ENCODE data around the gene PTCH1.
A peak's percentile ranks its signal among the peaks of the same experiment; 100 is the strongest.

The PTCH1 gene

DNA sequence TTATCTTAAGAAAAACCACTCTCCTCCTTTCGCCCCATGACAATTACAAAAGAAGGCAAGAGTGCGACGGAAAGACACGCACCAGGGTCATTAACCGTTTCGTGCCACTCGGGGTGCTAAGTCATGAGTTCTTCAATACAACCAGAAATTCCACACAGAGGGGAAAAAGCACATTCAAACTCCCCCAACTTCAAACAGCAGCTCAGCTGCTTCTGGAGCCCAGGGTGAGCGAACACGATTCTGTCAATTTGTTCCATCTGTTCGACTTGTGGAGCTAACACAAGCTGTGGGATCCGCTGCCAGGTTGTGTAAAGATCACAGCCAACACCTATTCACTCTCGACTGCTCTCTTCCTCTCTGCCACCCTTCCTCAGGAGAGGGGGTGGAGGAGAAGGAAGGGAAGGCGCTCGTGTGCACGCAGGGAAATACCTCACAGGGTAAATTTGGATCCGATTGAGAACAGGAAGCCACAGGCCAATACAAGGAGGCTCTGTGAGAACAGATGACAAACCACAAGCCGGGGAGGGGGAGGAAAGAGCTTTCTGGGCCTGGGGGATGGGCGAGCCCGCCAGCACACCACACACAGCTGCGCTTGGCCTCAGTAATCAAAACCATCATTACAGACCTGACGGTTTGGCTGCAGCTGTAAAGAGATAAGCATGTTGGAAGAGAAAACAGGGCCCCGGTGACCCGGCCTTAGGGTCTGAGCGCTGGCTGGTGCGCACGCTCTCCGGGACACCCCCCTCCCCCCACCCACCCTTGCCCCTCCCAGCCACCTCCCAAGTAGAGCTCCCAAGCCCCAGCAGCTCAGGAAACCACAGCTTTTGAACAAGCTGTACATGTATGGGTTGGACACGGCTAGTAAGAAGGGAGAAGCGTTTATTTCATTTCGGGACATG, 54.3 kb downstream of the PTCH1 start:
- peak; percentile 97 for DNase-seq

- no peak for DNase-seq
These were observed 55.1 kb downstream of the PTCH1 start for GRCh38 chr9:95461448-95462248.

DNA sequence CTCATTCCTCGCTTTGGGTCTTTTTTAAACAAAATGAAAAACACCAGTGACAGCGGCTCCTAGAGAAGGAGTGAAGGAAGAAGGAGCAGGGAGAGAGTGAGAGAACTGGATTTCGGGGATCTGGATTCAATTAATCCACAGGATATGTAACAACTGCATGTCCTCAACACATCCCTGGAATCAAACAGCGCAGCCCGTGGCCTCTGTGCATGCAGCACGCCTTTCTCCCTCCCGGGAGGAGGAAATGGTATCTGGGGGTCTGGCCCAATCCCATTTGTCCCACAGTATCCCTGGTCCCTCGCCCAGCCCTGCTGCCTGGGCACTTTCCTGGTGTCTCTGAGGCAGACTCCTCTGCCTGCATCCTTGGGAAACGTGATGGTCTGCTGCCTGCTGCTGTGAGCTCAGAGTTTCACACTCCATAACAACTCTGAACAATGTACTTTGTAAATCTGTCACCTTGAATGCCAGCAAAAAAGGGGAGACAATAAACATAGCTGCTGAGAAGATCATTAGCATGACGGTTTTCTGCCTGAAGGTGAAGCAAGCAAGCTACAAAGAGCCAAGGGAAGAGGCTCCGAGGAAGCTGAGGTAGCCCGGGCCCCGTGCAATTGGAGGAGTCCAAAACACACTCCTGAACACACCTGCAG, 56.1 kb downstream of the PTCH1 start:
- DNase-seq, result peak; percentile 51

DNA sequence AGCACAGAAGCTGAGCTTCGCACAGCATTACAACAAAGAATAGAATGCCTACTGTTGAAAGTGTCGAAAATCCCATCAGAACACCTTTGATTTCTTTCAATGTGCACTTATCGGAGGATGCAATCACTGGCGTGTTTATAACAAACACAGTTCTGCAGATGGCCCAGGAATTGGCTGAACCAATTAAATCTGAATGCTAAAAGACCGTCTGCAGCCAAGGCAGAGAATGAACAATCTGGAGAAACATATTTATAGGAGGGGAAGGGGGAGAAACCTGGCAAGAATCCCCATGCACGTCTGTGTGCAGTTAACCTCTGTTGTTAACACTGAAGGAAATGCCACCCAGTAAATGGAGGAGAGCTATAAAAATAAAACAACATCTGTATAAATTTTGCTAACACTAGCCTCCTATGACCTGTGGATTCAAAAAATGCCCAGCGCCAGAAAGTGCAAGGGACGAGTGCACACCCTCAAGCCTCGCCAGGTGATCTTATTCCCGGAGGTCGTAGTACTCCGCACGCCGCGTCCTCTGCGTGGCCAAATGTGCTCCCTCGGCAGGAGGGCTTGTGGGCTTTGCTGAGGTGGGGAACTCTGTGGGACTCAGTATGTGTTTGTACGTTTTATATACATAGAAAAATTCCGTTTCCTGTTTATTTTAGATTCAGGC, 56.8 kb downstream of the PTCH1 start:
- no peak for DNase-seq

DNA sequence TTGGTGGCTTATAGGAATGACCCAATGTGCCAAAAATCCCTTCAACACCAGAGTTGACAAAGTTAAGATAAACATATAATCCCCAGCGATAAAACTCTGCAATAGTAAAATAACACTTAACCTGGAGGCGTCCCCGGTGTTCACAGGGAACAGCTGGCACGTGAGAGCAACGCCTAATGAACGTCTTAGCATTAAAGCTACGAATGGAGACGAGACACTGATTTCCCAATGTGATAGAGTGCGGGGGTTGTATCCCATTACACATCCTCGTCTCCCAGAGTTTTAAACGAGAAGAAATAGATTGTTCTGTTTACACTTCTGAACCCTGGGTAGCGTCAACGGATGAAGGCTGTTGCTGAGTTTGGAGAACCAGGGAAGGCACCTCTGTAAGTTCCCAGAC, 57.6 kb downstream of the PTCH1 start:
- no peak for DNase-seq

- DNase-seq, result no peak
These were observed 58.1 kb downstream of the PTCH1 start for GRCh38 chr9:95458666-95459065.

DNA sequence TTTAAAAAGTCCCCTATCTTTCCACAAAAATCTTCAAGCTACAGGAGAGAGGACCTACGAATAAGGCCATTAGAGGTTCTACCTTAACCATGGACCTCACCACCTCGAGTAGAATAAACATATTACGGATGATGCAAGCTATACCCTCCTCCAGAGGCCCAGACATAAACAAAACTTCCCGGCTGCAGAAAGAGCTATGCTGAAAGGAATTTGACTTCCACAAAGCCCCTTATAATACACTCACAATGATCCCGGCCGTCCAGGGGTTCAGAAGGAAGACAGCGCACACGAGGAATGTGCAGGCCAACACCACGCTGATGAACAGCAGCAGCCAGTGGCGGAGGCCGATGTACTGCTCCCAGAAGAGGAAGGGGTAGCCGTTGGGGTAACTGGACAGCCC, 59.0 kb downstream of the PTCH1 start:
- DNase-seq, result peak; percentile 32

- no peak for DNase-seq
These were observed 61.1 kb downstream of the PTCH1 start for GRCh38 chr9:95455714-95456113.

DNA sequence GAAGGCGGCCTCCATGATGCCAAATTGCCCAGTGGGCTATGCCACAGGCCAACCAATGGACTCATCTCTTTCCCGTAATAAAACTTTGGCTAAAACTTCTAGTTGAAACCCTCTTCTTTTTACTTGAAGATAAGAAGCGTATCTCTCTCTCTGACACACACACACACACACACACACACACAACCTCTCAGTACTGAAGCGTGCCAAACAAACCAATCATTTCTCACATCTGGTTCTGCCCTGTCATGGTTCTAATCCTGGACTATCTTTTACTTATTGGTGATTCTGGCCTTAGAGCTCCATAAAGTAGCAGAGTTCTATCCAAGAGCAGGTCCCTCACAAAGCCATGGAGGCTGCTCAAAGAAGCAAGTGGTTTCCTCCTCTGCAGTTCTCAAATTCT, 64.6 kb downstream of the PTCH1 start:
- no peak for DNase-seq

DNA sequence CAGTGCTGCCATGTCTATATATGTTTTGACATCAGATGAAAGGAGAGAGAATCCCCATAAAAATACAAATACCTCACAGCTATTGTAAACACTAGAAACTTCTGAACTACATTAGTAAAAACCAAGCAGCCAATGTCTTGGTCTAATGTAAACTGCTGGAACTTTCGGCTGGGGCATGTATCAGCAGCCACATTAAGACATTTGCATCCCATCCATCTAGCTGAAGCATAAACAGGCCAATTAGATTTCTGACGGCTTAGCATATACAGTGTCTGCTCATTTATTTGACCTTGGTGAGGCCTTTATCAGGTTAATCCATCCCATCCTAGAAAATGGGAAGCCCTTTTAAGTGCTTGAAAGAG, 65.7 kb downstream of the PTCH1 start:
- DNase-seq, result no peak

DNA sequence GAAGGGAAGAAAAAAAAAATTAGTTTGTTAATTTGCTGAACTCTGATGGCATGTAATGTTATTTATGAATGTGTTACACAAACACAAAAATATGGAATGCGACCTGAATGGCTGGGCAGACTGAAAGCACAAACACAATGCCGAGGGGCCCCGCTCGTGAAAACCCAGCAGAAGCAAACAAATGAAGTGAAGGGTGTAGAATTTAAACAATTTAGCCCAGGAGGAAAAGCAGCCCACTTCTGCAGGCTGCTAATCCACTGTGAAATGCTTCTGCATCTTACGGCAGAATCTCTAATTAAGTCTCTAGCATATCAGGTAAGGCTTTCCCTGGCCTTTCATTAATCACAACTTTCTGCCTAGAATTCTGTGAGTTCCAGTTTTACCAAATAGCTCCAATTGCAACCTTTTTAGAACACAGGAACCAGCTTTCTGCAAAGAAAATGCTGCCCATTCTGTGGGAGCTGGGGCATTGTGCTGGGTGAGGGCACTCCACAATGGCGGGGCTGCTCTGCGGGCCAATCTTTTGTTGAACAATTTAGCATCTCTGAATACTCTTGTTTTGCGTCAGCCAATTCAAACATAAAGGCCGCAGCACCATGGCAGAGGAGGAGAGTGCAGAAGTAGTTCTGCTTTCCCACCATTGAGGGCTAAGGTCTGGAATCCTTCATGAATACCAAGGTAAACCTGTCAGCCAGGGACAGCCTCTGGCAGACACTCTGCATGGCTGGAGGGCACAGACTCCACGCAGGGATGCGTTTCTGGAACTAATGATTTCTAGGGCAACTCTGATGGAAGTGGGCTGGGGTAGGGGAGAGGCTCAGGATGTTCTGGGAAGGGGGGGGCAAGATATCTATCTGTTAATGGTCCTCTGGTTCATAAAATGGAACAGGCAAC, 66.4 kb downstream of the PTCH1 start:
- no peak for DNase-seq

DNA sequence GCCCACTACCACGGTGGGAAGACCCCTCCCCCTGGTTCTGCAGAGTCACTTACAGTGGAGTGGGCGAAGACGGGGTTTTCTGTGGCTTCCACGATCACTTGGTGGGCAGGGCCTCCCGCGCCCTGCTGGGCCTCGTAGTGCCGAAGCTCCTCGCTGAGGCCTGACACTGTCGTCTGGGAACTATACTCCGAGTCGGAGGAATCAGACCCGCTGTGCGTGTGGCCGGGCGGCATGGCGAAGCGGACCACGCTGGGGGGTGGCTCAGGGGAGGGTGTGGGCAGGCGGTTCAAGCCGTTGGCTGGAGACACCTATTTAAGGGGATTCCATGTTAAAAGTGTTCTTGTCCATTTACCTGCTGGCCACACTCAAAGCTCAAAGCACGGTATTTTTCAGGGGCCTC, 67.8 kb downstream of the PTCH1 start:
- DNase-seq, result no peak

GRCh38 chr9:95447660-95448420, 68.9 kb downstream of the PTCH1 start:
- peak; percentile 29 for DNase-seq

DNA sequence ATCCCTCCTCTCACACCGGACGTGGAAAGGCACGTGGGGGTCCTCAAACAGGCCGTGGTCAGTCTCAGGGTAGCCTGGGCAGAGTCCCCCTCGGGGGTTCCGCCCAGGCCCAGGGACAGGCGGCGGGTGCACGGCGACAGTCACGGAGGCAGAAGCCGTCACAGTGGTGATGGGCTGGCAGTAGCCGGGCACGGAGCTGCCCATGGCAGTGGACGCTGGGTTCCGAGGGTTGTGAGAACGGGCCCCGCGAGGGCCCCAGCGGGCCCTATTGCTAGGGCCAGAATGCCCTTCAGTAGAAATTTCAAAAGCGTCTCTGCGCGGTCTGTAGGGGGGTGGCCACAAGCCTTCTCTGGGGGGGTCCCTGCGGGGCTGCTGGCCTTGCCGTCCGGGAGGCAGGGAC, 69.8 kb downstream of the PTCH1 start:
- no peak for DNase-seq

- no peak for DNase-seq
These were observed 70.5 kb downstream of the PTCH1 start for GRCh38 chr9:95446259-95446658.

- no peak for DNase-seq
These were observed 72.6 kb downstream of the PTCH1 start for GRCh38 chr9:95444160-95444559.

GRCh38 chr9:95443301-95443700, 73.5 kb downstream of the PTCH1 start:
- DNase-seq, result no peak

DNA sequence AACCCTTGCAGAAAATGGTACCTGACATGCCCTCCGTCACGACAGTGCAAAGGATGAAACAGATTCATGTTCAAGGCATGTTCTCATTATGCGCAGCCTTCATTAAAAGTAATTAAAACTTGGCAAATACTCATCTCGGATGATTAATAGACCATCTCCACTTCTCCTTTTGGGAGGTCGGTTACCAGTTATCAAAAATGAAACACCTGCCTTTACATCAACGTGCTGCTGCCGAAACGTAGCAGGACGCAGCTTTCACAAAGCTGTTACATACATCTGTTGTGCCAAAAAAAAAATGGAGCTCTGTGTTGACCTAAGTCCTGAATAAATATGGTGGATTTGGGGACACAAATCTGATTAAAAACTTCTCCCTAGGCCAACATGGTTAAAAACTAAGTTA, 75.7 kb downstream of the PTCH1 start:
- no peak for DNase-seq

DNA sequence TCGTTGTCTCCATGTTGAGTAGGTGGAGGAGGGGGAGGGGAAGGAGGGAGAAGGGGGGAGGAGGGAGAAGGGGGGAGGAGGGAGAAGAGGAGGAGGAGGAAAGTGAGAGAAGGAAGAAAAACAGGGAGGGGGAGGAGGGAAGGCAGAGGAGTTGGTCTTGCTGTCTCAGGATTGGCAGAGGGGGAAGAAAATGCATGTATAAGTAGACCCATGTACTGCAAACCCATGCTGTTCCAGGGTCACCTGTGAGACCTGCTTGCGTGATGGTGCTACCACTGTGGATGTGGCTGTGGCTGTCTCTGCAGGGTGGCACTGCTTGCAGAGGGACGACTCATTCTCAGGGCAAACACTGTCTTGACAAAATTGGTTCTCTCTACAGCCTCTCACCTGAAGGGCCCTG, 76.3 kb downstream of the PTCH1 start:
- DNase-seq, result no peak

DNA sequence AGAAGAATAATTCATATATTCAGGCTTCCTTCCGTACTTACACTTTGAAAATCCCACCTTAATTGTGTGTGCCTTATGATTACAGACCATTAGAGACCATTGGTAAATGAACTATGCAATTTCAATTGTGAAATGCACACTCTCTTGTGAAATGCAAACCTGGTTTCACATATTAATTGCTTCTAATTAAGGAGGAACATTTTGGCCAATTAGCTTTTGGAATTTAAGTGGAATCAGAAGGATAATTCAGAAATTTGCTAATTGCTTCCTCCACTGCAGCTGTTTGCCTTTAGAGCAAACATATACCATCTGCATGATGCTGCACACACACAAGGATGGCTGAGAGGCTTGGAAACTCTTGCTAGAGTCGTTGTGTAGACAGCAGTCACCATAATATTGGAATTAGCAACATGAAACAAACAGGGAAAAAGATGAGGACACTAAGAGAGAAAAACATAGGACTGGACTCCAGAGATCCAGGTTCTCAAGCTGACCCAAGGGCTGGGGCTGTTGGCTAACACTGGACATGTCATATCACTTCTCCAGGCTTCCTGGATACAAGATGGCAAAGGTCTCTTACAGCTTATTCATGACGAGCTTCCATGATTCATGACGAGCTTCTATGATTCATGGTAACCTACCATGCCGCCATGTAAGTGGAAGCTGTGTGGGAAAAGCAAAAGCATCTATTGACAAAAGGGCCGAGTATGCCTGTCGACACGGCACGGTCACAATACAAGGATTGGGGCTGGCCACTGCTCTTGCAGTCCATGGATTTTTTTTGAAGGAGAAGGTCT, 78.0 kb downstream of the PTCH1 start:
- DNase-seq, result no peak
